HCT116 (cell line): ENCODE results near the gene NPB. TPM values are rescaled to one million over a fixed set of nuclear protein-coding genes. Genes with fewer than 3 reads are reported as not detected.

Experiments used
- ATAC-seq: fragments of 200-7000 bp; cut with Tn5 transposase; 2 replicates; pipeline ENCODE4 v1.9.1; 2020; ENCODE audit warnings: mild to moderate bottlenecking, moderate library complexity
- BruUV-seq: library from RNA; stranded (reverse); fragments of 400-500 nt; replicated peaks from 2 replicates; lab custom pipeline; 2021; lab: Mats Ljungman, UMichigan
- CTCF ChIA-PET: fragments of 300-600 bp; sonication (Branson Sonifier 250); formaldehyde crosslinking; loops from one replicate; lab custom pipeline; 2021; ENCODE audit warnings: antibody characterized with exemption; lab: Charles Lee
- POLR2A ChIA-PET: fragments of 300-600, 350-600 bp; sonication (Branson Sonifier 250); formaldehyde crosslinking; loops from one replicate; lab custom pipeline; 2021; ENCODE audit warnings: antibody characterized with exemption; lab: Charles Lee
- RAD21 ChIA-PET, 2 experiments: fragments of 300-600 bp; sonication (Branson Sonifier 250); formaldehyde crosslinking; loops; one replicate each; lab custom pipeline; 2023; ENCODE audit warnings: low total read pairs in 2 of 2; ENCODE audit not compliant: uncharacterized antibody in 2 of 2, unreplicated experiment in 2 of 2, low non-redundant PET in 1 of 2; lab: Charles Lee
- DNase-seq: peaks from one replicate; pipeline ENCODE4 v3.0.0-alpha.2; 2010; ENCODE audit warnings: low read depth, low spot score
- H2AFZ ChIP-seq: fragments of 200-600 bp; shearing (Covaris generic), sonication (generic); 2 replicates; pipeline ENCODE4 v1.6.1; 2017; ENCODE audit warnings: low read depth, mixed run types, mixed read lengths, antibody characterized with exemption, low read length; ENCODE audit not compliant: poor library complexity, severe bottlenecking
- H3K27ac ChIP-seq: 2 replicates; pipeline ENCODE4 v1.5.1; 2012; ENCODE audit warnings: low read depth, low read length
- H3K27me3 ChIP-seq: fragments of 200-600 bp; sonication (generic); 2 replicates; pipeline ENCODE4 v1.6.1; 2016; ENCODE audit warnings: mixed run types, low read length, mixed read lengths; ENCODE audit not compliant: insufficient read depth
- H3K36me3 ChIP-seq, 2 experiments: fragments of 200-500 bp in 1 of 2; fragments of 200-600 bp in 1 of 2; sonication (Bioruptor generic) in 1 of 2; sonication (generic) in 1 of 2; 2 replicates each; pipeline versions ENCODE4 v1.5.1 to v1.6.1; 2014 to 2016; ENCODE audit warnings: low read length in 2 of 2, inconsistent platforms in 1 of 2, mixed read lengths in 1 of 2, mixed run types in 1 of 2; ENCODE audit not compliant: insufficient read depth in 2 of 2, control insufficient read depth in 1 of 2
- H3K4me1 ChIP-seq, 2 experiments: fragments of 200-600 bp in 1 of 2; sonication (generic) in 1 of 2; 2 replicates each; pipeline versions ENCODE4 v1.5.1 to v1.6.1; 2012 to 2017; ENCODE audit warnings: low read length in 2 of 2, inconsistent platforms in 1 of 2, mild to moderate bottlenecking in 1 of 2, mixed read lengths in 1 of 2, mixed run types in 1 of 2, moderate library complexity in 1 of 2; ENCODE audit not compliant: insufficient read depth in 2 of 2, control insufficient read depth in 1 of 2
- H3K4me2 ChIP-seq: fragments of 200-600 bp; sonication (generic); 2 replicates; pipeline ENCODE4 v1.6.1; 2017; ENCODE audit warnings: mixed run types, low read length, mixed read lengths
- H3K4me3 ChIP-seq, 2 experiments: fragments of 200-600 bp in 1 of 2; sonication (generic) in 1 of 2; replicated peaks in 1 of 2; 2 replicates each; pipeline ENCODE4 v1.5.1; 2011 to 2016; ENCODE audit warnings: low read length in 2 of 2, control low read depth in 1 of 2, low read depth in 1 of 2, mild to moderate bottlenecking in 1 of 2, mixed read lengths in 1 of 2, mixed run types in 1 of 2
- H3K79me2 ChIP-seq: fragments of 200-600 bp; sonication (generic); 2 replicates; pipeline ENCODE4 v1.6.1; 2017; ENCODE audit warnings: mild to moderate bottlenecking, mixed run types, low read length, moderate library complexity, mixed read lengths; ENCODE audit not compliant: insufficient read depth
- H3K9ac ChIP-seq: fragments of 200-600 bp; sonication (generic); 2 replicates; pipeline ENCODE4 v1.6.1; 2016; ENCODE audit warnings: low read length, mixed read lengths
- H3K9me2 ChIP-seq: fragments of 200-600 bp; sonication (generic), shearing (Covaris generic); 2 replicates; pipeline ENCODE4 v1.6.1; 2017; ENCODE audit warnings: mixed run types, mild to moderate bottlenecking, moderate library complexity; ENCODE audit not compliant: insufficient read depth
- H3K9me3 ChIP-seq, 2 experiments: fragments of 200-500 bp in 1 of 2; fragments of 200-600 bp in 1 of 2; sonication (Bioruptor generic) in 1 of 2; sonication (generic) in 1 of 2; 2 replicates each; pipeline ENCODE4 v1.6.1; 2014 to 2017; ENCODE audit warnings: low read length in 2 of 2, mixed read lengths in 2 of 2, inconsistent platforms in 1 of 2, low read depth in 1 of 2, mild to moderate bottlenecking in 1 of 2, mixed run types in 1 of 2, moderate library complexity in 1 of 2; ENCODE audit not compliant: control insufficient read depth in 1 of 2, insufficient read depth in 1 of 2
- H4K20me1 ChIP-seq: fragments of 200-600 bp; sonication (generic), shearing (Covaris generic); 2 replicates; pipeline ENCODE4 v1.6.1; 2017; ENCODE audit warnings: mixed run types, mild to moderate bottlenecking, moderate library complexity; ENCODE audit not compliant: insufficient read depth
- CBX3 ChIP-seq: IDR thresholded peaks from 2 replicates; pipeline ENCODE4 v1.6.1; 2012; ENCODE audit warnings: low read depth
- EGR1 ChIP-seq: IDR thresholded peaks from 2 replicates; pipeline ENCODE4 v1.6.1; 2012; ENCODE audit warnings: low read depth
- EZH2 ChIP-seq: fragments of 200-600 bp; sonication (generic); IDR thresholded peaks from 2 replicates; pipeline ENCODE4 v1.6.1; 2017; ENCODE audit warnings: antibody characterized with exemption, mixed run types
- FOSL1 ChIP-seq: IDR thresholded peaks from 2 replicates; pipeline ENCODE4 v1.6.1; 2012; ENCODE audit warnings: low read depth
- POLR2A ChIP-seq: IDR thresholded peaks from 2 replicates; pipeline ENCODE4 v1.7.0; 2011; ENCODE audit warnings: borderline replicate concordance; ENCODE audit not compliant: insufficient read depth, insufficient read length; ENCODE audit errors: extremely low read depth
- POLR2AphosphoS5 ChIP-seq: IDR thresholded peaks from 2 replicates; pipeline ENCODE4 v1.6.1; 2011; ENCODE audit warnings: mild to moderate bottlenecking, low read depth, low read length, moderate library complexity
- SIN3A ChIP-seq: IDR thresholded peaks from 2 replicates; pipeline ENCODE4 v1.6.1; 2012; ENCODE audit warnings: low read depth
- SRF ChIP-seq: IDR thresholded peaks from 2 replicates; pipeline ENCODE4 v1.6.1; 2012; ENCODE audit warnings: low read depth
- TCF7L2 ChIP-seq: IDR thresholded peaks from 2 replicates; pipeline ENCODE4 v1.7.0; 2011; ENCODE audit warnings: borderline replicate concordance, inconsistent platforms; ENCODE audit not compliant: insufficient read depth, insufficient read length; ENCODE audit errors: extremely low read depth
- YY1 ChIP-seq: IDR thresholded peaks from 2 replicates; pipeline ENCODE4 v1.6.1; 2011; ENCODE audit warnings: low read length, low read depth, moderate library complexity, mild to moderate bottlenecking; ENCODE audit not compliant: insufficient replicate concordance; ENCODE audit errors: extremely low read depth
- ZFX ChIP-seq: fragments of 450-650 bp; IDR thresholded peaks from 2 replicates; pipeline ENCODE4 v1.6.1; 2017
- ZNF274 ChIP-seq: fragments of 200-500 bp; sonication (Bioruptor generic); IDR thresholded peaks from 2 replicates; pipeline ENCODE4 v1.6.1; 2014; ENCODE audit warnings: mild to moderate bottlenecking, low read depth, low read length, inconsistent platforms
- intact Hi-C: fragments of 100-400 bp; cut with micrococcal nuclease; formaldehyde crosslinking; loops from 2 replicates; pipeline ENCODE4 v1.10.0; 2022
- total RNA-seq: library from RNA; stranded (reverse); gene quantifications from one replicate; pipeline ENCODE4 v1.2.1, GENCODE V29; 2021; ENCODE audit not compliant: unreplicated experiment
- TF ChIP-seq, protein P1 (sequence below), 3 experiments: fragments of 200-600 bp in 1 of 3; sonication (generic) in 1 of 3; IDR thresholded peaks in 2 of 3; conservative IDR thresholded peaks in 1 of 3; 2 replicates each; pipeline ENCODE4 v1.5.1; 2012 to 2017; ENCODE audit warnings: low read depth in 2 of 3, low read length in 2 of 3, antibody characterized with exemption in 1 of 3, borderline replicate concordance in 1 of 3, control low read depth in 1 of 3, mild to moderate bottlenecking in 1 of 3, mixed read lengths in 1 of 3, mixed run types in 1 of 3, moderate library complexity in 1 of 3; ENCODE audit not compliant: insufficient read depth in 1 of 3
- TF ChIP-seq, protein P2 (sequence below): IDR thresholded peaks from 2 replicates; pipeline ENCODE4 v1.6.1; 2012

Gene NPB
- total RNA-seq, 1 experiment from 2014 or later, result 1.2 TPM

DNA sequence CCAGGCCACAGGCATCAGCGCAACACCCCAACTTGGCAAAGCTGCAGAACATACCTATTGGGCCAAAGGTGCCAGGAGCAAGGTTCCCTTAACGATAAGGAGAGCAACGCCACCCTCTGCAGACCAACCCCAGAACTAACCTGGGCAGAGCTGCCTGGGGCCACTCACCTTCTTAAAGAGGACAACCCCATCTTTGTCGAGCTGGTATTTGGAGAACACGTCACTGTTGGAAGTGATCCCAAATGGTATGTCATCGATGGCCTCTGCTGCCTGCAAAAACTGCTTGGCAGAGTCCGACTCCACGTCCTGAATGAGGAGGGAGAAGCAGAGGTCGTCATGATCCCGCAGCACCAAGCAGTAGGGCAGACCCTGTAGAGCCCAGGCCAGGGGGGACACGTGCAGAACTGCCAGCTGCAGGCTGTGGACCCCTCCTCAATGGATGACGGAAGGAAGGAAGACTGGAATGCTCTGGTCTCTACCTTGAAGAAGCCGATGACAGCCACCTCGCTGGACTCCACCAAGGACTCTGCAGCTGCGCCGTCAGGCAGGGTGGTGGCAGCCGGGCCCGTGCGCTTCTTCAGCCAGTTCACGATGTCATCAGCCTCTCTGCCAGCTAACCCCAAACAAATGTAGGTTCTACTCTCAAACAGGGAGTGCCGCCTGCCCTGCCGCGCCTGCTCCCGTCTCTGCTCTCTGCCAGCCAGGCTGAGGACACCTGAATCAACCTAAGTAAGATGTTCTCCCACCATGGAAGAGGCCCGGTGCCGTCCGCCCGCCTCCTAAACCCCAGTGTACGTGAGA is 46.9 kb upstream of the NPB start (continued):
- TF ChIP-seq TCF7L2 (no peak), ZFX (no peak), EGR1 (no peak), POLR2AphosphoS5 (peak; percentile 43; the same call in 1 of the 2 replicates), ZNF274 (no peak), FOSL1 (no peak), SIN3A (no peak), EZH2 (no peak), SRF (no peak), CBX3 (no peak)
- TF ChIP-seq, protein P1, sequence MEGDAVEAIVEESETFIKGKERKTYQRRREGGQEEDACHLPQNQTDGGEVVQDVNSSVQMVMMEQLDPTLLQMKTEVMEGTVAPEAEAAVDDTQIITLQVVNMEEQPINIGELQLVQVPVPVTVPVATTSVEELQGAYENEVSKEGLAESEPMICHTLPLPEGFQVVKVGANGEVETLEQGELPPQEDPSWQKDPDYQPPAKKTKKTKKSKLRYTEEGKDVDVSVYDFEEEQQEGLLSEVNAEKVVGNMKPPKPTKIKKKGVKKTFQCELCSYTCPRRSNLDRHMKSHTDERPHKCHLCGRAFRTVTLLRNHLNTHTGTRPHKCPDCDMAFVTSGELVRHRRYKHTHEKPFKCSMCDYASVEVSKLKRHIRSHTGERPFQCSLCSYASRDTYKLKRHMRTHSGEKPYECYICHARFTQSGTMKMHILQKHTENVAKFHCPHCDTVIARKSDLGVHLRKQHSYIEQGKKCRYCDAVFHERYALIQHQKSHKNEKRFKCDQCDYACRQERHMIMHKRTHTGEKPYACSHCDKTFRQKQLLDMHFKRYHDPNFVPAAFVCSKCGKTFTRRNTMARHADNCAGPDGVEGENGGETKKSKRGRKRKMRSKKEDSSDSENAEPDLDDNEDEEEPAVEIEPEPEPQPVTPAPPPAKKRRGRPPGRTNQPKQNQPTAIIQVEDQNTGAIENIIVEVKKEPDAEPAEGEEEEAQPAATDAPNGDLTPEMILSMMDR (IDR thresholded peaks at IDR 0.05 in 2 of 3, conservative IDR thresholded peaks at IDR 0.05 in 1 of 3; ENCODE audit: borderline replicate concordance in 1 of 3, insufficient read depth in 1 of 3, low read depth in 2 of 3, low read length in 2 of 3), result peak in 2 of 3 experiments; percentile 31 to 44; a peak in 4 of 6 replicates

DNA sequence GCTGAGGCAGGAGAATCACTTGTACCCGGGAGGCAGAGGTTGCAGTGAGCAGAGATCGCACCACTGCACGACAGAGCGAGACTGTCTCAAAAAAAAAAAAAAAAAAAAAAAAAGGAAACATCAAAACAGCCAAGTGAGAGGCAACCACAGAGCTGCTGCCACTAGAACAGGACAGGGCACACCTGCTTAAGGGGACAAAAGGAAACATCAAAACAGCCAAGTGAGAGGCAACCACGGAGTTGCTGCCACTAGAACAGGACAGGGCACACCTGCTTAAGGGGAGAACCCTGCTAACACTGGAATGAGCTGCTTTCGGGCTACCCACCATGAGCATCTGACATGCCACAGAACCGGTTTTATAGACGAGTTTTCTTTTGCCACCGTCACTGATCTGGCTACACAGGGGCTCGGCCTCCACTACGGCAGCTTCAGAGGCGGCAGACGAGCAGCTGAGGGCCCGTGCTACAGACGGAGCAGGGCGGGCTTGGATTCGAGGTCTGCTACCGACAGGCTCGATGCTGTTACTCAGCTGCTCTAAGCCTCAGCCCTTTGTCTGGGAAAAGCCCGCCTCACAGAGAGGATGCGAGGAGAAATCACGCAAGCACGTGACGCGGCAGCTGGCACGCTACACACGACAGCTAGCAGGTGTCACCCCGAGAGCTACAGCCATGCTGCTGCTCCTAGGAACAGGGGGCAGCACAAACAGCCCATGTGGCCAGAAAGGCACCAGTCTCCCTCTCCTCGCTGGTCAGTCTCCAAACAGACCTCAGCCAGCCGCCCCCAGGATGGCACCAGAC is 43.7 kb upstream of the NPB start:
- peak overlapping the region; percentile 81 to 92; a peak in 3 of 4 replicates for H3K4me3 ChIP-seq
- H3K27ac ChIP-seq, result peak overlapping the region; percentile 94; the same call in 1 of the 2 replicates
- H3K36me3 ChIP-seq, result peaks cover 44 to 63% of the 10 kb centered on the region in 2 experiments
- H3K27me3 ChIP-seq, result no peaks in the 10 kb centered on the region
- no peaks in the 10 kb centered on the region for H3K9me2 ChIP-seq
- no peak overlapping the region for H2AFZ ChIP-seq
- H3K9ac ChIP-seq, result peak overlapping the region; percentile 94
- no TSS peak for BruUV-seq
- no peak for ATAC-seq
- peaks cover 14 to 37% of the 10 kb centered on the region in 2 experiments for H3K4me1 ChIP-seq
- peak overlapping the region; percentile 95 for H3K4me2 ChIP-seq
- TF ChIP-seq, protein P2, sequence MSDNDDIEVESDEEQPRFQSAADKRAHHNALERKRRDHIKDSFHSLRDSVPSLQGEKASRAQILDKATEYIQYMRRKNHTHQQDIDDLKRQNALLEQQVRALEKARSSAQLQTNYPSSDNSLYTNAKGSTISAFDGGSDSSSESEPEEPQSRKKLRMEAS, result no peak
- TF ChIP-seq YY1 (no peak), POLR2A (no peak)
- TF ChIP-seq, protein P1 (IDR thresholded peaks at IDR 0.05 in 2 of 3, conservative IDR thresholded peaks at IDR 0.05 in 1 of 3; ENCODE audit: borderline replicate concordance in 1 of 3, insufficient read depth in 1 of 3, low read depth in 2 of 3, low read length in 2 of 3), result no peak
- ChIA-PET CTCF (no interaction called here), POLR2A (interaction anchor here (1.2 kb wide), 1 partner anchor 25 kb away, joined by 3 read pairs; the partner anchor contains the start of gene MCRIP1), RAD21 (no interaction called here)
- intact Hi-C loops, result no loop called here
- no peaks in the 10 kb centered on the region for H3K9me3 ChIP-seq
- no peak for DNase-seq
- H4K20me1 ChIP-seq, result peaks cover 6% of the 10 kb centered on the region; the same call in 1 of the 2 replicates
- peaks cover 93% of the 10 kb centered on the region for H3K79me2 ChIP-seq
